Mucosa of descending colon (tissue), 3 donors: Measurements from ENCODE around the gene VPS26C. TPM values are rescaled to one million over a fixed set of nuclear protein-coding genes. Genes with fewer than 3 reads are reported as not detected.
A peak's percentile ranks its signal among the peaks of the same experiment; 100 is the strongest.

ENCODE experiments used
- ATAC-seq: fragments of 200-7000 bp; cut with Tn5 transposase; one replicate; pipeline ENCODE4 v1.9.1; 2020; ENCODE audit warnings: mild to moderate bottlenecking, moderate library complexity
- DNase-seq, 3 donors: peaks; one replicate each; pipeline ENCODE4 v3.0.0-alpha.2; 2020
- H3K36me3 ChIP-seq: fragments of 200-600 bp; one replicate; pipeline ENCODE4 v1.8.0; 2021; ENCODE audit warnings: low read depth, mild to moderate bottlenecking
- H3K4me1 ChIP-seq: fragments of 200-600 bp; one replicate; pipeline ENCODE4 v1.8.0; 2021; ENCODE audit warnings: low read depth, mild to moderate bottlenecking
- H3K4me3 ChIP-seq: fragments of 200-600 bp; one replicate; pipeline ENCODE4 v1.8.0; 2021; ENCODE audit warnings: mild to moderate bottlenecking
- H3K9me3 ChIP-seq: fragments of 200-600 bp; one replicate; pipeline ENCODE4 v1.8.0; 2021; ENCODE audit warnings: mild to moderate bottlenecking
- CTCF ChIP-seq: fragments of 200-600 bp; IDR thresholded peaks from one replicate; pipeline ENCODE4 v1.8.0; 2022; ENCODE audit warnings: antibody characterized with exemption, mild to moderate bottlenecking
- intact Hi-C, 2 donors: fragments of 100-400 bp; cut with DNase I in 1 of 2; cut with micrococcal nuclease in 1 of 2; formaldehyde crosslinking; loops; one replicate each; pipeline versions ENCODE4 v1.11.0 to v1.11.1; 2022; cut with DNase I, micrococcal nuclease
- total RNA-seq, 3 donors: library from RNA; stranded (reverse); fragmentation: NEBNext Ultra II Directional in 2 of 3; extraction: Animal tissue kit (Norgen Biotek cat#: 25700) in 2 of 3; gene quantifications; one replicate each; pipeline versions ENCODE4 v1.2.1 to v1.2.4, GENCODE V29; 2021 to 2023
- donor health status: DM: no; HTN: no; CAD: no; lungs with moderate emphysema.
- donor health status: DM: no; HTN: no; CAD: no.
- donor health status: DM: no; HTN: yes; CAD: no.

VPS26C gene
- total RNA-seq, 3 donors from 2014 or later, result 62.7 to 72.4 (median 71.8) TPM

GRCh38 chr21:37270576-37271365 lies 3.6 kb upstream of the VPS26C start:
- ATAC-seq (no peak), DNase-seq (no peak)
- Histone ChIP-seq H3K36me3 (peaks cover 5% of the 10 kb centered on the region), H3K4me3 (no peak overlapping the region), H3K9me3 (no peaks in the 10 kb centered on the region), H3K4me1 (peaks cover 7% of the 10 kb centered on the region)
- intact Hi-C loops, result no loop called here
- no peak for TF ChIP-seq CTCF

- no peaks in the 10 kb centered on the region for H3K9me3 ChIP-seq
- peaks cover 10% of the 10 kb centered on the region for H3K4me1 ChIP-seq
- H3K36me3 ChIP-seq, result peaks cover 5% of the 10 kb centered on the region
- H3K4me3 ChIP-seq, result no peak overlapping the region
- no peak for DNase-seq
- no peak for TF ChIP-seq CTCF
- intact Hi-C loops, result loop anchor here (5.0 to 10.0 kb wide), 2 partner anchors 98 to 105 kb away; partner anchors contain the start of gene DYRK1A (in 1 of the 2)
- ATAC-seq, result no peak
Observed at GRCh38 chr21:37269481-37269880, 2.3 kb upstream of the VPS26C start.

- H3K4me3 ChIP-seq, result peak overlapping the region; percentile 75
- no peaks in the 10 kb centered on the region for H3K9me3 ChIP-seq
- no peak for ATAC-seq
- H3K4me1 ChIP-seq, result peaks cover 10% of the 10 kb centered on the region
- H3K36me3 ChIP-seq, result peaks cover 5% of the 10 kb centered on the region
- intact Hi-C loops, result loop anchor here (5.0 to 10.0 kb wide), 2 partner anchors 99 to 107 kb away; partner anchors contain the start of gene DYRK1A (in 1 of the 2)
- no peak for DNase-seq
- TF ChIP-seq CTCF, result no peak
Observed at GRCh38 chr21:37268186-37268503, 1.0 kb upstream of the VPS26C start.

GRCh38 chr21:37266515-37267221 lies 466 bp downstream of the VPS26C start:
- peak; percentile 53 for ATAC-seq

GRCh38 chr21:37264808-37265207 lies 2.3 kb downstream of the VPS26C start:
- Histone ChIP-seq H3K4me1 (peaks cover 10% of the 10 kb centered on the region), H3K9me3 (no peaks in the 10 kb centered on the region), H3K4me3 (no peak overlapping the region), H3K36me3 (peaks cover 5% of the 10 kb centered on the region)
- no peak for TF ChIP-seq CTCF
- ATAC-seq (no peak), DNase-seq (no peak)
- intact Hi-C loops, result loop anchor here (5.0 to 10.0 kb wide), 2 partner anchors 102 to 110 kb away; partner anchors contain the start of gene DYRK1A (in 1 of the 2)

More at GRCh38 chr21:37266515-37267221, 466 bp downstream of the VPS26C start:
- Histone ChIP-seq H3K4me3 (peak overlapping the region; percentile 75), H3K9me3 (no peaks in the 10 kb centered on the region), H3K4me1 (peaks cover 10% of the 10 kb centered on the region), H3K36me3 (peaks cover 5% of the 10 kb centered on the region)
- DNase-seq, result no peak
- no peak for TF ChIP-seq CTCF
- intact Hi-C loops, result loop anchor here (5.0 to 10.0 kb wide), 2 partner anchors 101 to 108 kb away; partner anchors contain the start of gene DYRK1A (in 1 of the 2)
